Neutrophil (primary cell): Measurements from ENCODE around the gene LDB2.

Source experiments
- H3K27ac ChIP-seq: fragments of 200-600 bp; sonication (generic); 2 replicates; pipeline ENCODE4 v1.5.1; 2016; ENCODE audit warnings: mild to moderate bottlenecking, moderate library complexity
- H3K27me3 ChIP-seq: fragments of 200-600 bp; sonication (generic); 2 replicates; pipeline ENCODE4 v1.6.0; 2016; ENCODE audit warnings: mild to moderate bottlenecking
- H3K36me3 ChIP-seq: fragments of 200-600 bp; sonication (generic); 2 replicates; pipeline ENCODE4 v1.5.1; 2017
- H3K4me1 ChIP-seq, 2 experiments: fragments of 200-600 bp in 1 of 2; sonication (generic) in 1 of 2; 1 replicate in 1 of 2; 2 replicates in 1 of 2; pipeline versions ENCODE4 v1.5.1 to v1.6.1; 2013 to 2016; ENCODE audit warnings: low read depth in 1 of 2, low read length in 1 of 2, mild to moderate bottlenecking in 1 of 2, moderate library complexity in 1 of 2; ENCODE audit not compliant: control insufficient read depth in 1 of 2, insufficient read depth in 1 of 2
- H3K4me3 ChIP-seq, 2 experiments: fragments of 200-600 bp in 1 of 2; sonication (generic) in 1 of 2; 1 replicate in 1 of 2; 2 replicates in 1 of 2; pipeline ENCODE4 v1.5.1; 2013 to 2016; ENCODE audit warnings: low read depth in 1 of 2, low read length in 1 of 2, mild to moderate bottlenecking in 1 of 2, moderate library complexity in 1 of 2
- H3K9me3 ChIP-seq: fragments of 200-600 bp; sonication (generic); 2 replicates; pipeline ENCODE4 v1.5.1; 2016
- TF ChIP-seq, protein P1 (sequence below): fragments of 200-600 bp; sonication (generic); IDR thresholded peaks from 2 replicates; pipeline ENCODE4 v1.5.1; 2016; ENCODE audit warnings: antibody characterized with exemption

LDB2 gene

GRCh38 chr4:16655111-16655510, 243.3 kb downstream of the LDB2 start:
- Histone ChIP-seq H3K27ac (no peak overlapping the region), H3K4me1 (no peaks in the 10 kb centered on the region), H3K4me3 (no peak overlapping the region), H3K36me3 (no peaks in the 10 kb centered on the region), H3K27me3 (peaks cover 35% of the 10 kb centered on the region), H3K9me3 (no peaks in the 10 kb centered on the region)
- TF ChIP-seq, protein P1, sequence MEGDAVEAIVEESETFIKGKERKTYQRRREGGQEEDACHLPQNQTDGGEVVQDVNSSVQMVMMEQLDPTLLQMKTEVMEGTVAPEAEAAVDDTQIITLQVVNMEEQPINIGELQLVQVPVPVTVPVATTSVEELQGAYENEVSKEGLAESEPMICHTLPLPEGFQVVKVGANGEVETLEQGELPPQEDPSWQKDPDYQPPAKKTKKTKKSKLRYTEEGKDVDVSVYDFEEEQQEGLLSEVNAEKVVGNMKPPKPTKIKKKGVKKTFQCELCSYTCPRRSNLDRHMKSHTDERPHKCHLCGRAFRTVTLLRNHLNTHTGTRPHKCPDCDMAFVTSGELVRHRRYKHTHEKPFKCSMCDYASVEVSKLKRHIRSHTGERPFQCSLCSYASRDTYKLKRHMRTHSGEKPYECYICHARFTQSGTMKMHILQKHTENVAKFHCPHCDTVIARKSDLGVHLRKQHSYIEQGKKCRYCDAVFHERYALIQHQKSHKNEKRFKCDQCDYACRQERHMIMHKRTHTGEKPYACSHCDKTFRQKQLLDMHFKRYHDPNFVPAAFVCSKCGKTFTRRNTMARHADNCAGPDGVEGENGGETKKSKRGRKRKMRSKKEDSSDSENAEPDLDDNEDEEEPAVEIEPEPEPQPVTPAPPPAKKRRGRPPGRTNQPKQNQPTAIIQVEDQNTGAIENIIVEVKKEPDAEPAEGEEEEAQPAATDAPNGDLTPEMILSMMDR = no peak

DNA sequence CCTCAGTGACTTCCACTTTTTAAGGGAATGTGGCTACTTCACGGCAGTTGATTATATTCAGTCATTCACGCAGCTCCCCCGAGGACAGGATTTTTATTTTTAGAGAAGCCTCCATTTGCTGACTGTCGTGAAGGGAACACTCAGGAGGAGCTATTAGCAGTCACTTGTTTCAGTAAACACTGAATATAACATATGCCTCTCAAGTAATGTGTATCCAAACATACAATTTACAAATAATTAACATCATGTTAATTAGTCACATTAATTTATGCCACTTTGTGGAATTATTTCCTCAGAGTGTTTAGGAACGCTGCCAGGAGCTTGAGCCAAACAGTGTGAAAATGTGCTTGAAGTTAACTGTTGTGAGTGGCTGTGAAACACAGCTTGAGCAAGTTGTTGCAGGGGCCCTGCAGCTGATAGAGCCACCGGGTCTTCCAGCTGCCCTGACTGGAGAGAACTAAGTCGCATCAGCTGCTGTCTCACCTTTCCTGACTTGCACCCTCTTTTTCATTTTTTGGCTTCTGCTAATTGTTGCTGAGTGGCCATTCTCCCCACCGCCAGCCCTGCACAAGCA, 245.6 kb downstream of the LDB2 start:
- Histone ChIP-seq H3K4me3 (no peak overlapping the region), H3K9me3 (no peaks in the 10 kb centered on the region), H3K27ac (no peak overlapping the region), H3K4me1 (no peaks in the 10 kb centered on the region), H3K36me3 (no peaks in the 10 kb centered on the region), H3K27me3 (peaks cover 53% of the 10 kb centered on the region)
- TF ChIP-seq, protein P1 = no peak

GRCh38 chr4:16646459-16646858, 252.0 kb downstream of the LDB2 start:
- H3K9me3 ChIP-seq = no peaks in the 10 kb centered on the region
- no peaks in the 10 kb centered on the region for H3K36me3 ChIP-seq
- peaks cover 0 to 2% of the 10 kb centered on the region in 2 experiments for H3K4me1 ChIP-seq
- H3K27ac ChIP-seq = no peak overlapping the region
- no peak overlapping the region for H3K4me3 ChIP-seq
- H3K27me3 ChIP-seq = peaks cover 34% of the 10 kb centered on the region
- TF ChIP-seq, protein P1 = no peak

GRCh38 chr4:16643893-16644292, 254.6 kb downstream of the LDB2 start:
- no peak overlapping the region for H3K27ac ChIP-seq
- H3K4me3 ChIP-seq = no peak overlapping the region
- no peaks in the 10 kb centered on the region for H3K9me3 ChIP-seq
- H3K27me3 ChIP-seq = peaks cover 9% of the 10 kb centered on the region
- TF ChIP-seq, protein P1 = no peak
- peaks cover 0 to 5% of the 10 kb centered on the region in 2 experiments for H3K4me1 ChIP-seq
- H3K36me3 ChIP-seq = no peaks in the 10 kb centered on the region

DNA sequence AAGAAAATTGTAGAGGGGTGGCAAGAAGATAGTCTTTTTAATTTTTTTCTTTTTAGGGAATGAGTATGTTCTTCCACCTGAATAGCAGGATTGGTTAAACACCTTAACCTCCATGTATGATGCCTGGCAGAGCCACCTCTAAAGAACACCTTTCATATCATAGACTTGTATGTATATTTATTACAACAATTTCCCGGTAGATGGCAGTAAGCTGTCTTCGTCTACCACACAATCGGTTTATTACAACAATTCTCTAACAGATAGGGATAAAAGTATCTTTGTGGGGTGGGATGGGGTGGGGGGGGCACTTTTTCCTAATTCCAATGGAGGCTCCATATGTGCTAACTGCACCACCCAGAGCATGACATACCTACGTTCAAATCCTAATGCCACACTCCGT, 255.5 kb downstream of the LDB2 start:
- peaks cover 5% of the 10 kb centered on the region for H3K27me3 ChIP-seq
- H3K4me1 ChIP-seq = peaks cover 0 to 5% of the 10 kb centered on the region in 2 experiments
- TF ChIP-seq, protein P1 = no peak
- no peak overlapping the region for H3K27ac ChIP-seq
- no peak overlapping the region for H3K4me3 ChIP-seq
- no peaks in the 10 kb centered on the region for H3K36me3 ChIP-seq
- H3K9me3 ChIP-seq = no peaks in the 10 kb centered on the region
